Ascending aorta (tissue), 2 donors: ENCODE measurements around the gene HMCN2. TPM values are rescaled to one million over a fixed set of nuclear protein-coding genes. Genes with fewer than 3 reads are reported as not detected.

Source experiments
- DNase-seq, 2 donors: peaks; one replicate each; pipeline ENCODE4 v3.0.0-alpha.2; 2019; ENCODE audit warnings: low spot score in 2 of 2
- H3K27ac ChIP-seq, 2 donors: fragments of 200-600 bp; sonication (generic); one replicate each; pipeline ENCODE4 v1.5.1; 2016 to 2017; ENCODE audit warnings: mild to moderate bottlenecking in 1 of 2
- H3K27me3 ChIP-seq: fragments of 200-600 bp; sonication (generic); one replicate; pipeline ENCODE4 v1.5.1; 2017
- H3K36me3 ChIP-seq, 2 donors: fragments of 200-600 bp; sonication (generic); one replicate each; pipeline ENCODE4 v1.5.1; 2016
- H3K4me1 ChIP-seq, 2 donors: fragments of 200-600 bp; sonication (generic); one replicate each; pipeline ENCODE4 v1.5.1; 2016 to 2017; ENCODE audit warnings: mild to moderate bottlenecking in 1 of 2
- H3K4me3 ChIP-seq, 2 donors: fragments of 200-600 bp; sonication (generic); one replicate each; pipeline ENCODE4 v1.5.1; 2016 to 2017; ENCODE audit warnings: mild to moderate bottlenecking in 1 of 2
- H3K9me3 ChIP-seq, 2 donors: fragments of 200-600 bp; sonication (generic); one replicate each; pipeline ENCODE4 v1.5.1; 2016
- CTCF ChIP-seq, 3 experiments: fragments of 200-600 bp in 2 of 3; fragments of 450-650 bp in 1 of 3; sonication (generic) in 2 of 3; IDR thresholded peaks; one replicate each; pipeline ENCODE4 v1.5.1; 2016 to 2019; ENCODE audit warnings: antibody characterized with exemption in 3 of 3, mild to moderate bottlenecking in 1 of 3, moderate library complexity in 1 of 3
- intact Hi-C: fragments of 100-400 bp; cut with DNase I; formaldehyde crosslinking; loops from one replicate; pipeline ENCODE4 v1.15.1; 2023
- total RNA-seq: library from RNA; depleted of rRNA; stranded (reverse); fragments of >200 nt; gene quantifications from one replicate; pipeline ENCODE4 v1.1.0, GENCODE V29; 2016

HMCN2 gene
- total RNA-seq, 1 donor from 2014 or later: 7.5 TPM

- Histone ChIP-seq H3K4me1 (no peaks in the 10 kb centered on the region), H3K36me3 (no peaks in the 10 kb centered on the region), H3K27ac (no peak overlapping the region), H3K4me3 (no peak overlapping the region), H3K27me3 (no peaks in the 10 kb centered on the region), H3K9me3 (no peaks in the 10 kb centered on the region)
- intact Hi-C loops: no loop called here
- DNase-seq: no peak
- TF ChIP-seq CTCF (IDR thresholded peaks at IDR 0.05): no peak
Measured at GRCh38 chr9:130345009-130345896, 79.7 kb downstream of the HMCN2 start.

GRCh38 chr9:130345897-130346385, 80.4 kb downstream of the HMCN2 start:
- no peak for DNase-seq
- intact Hi-C loops: no loop called here
- no peaks in the 10 kb centered on the region for H3K36me3 ChIP-seq
- H3K4me3 ChIP-seq: no peak overlapping the region
- no peak overlapping the region for H3K27ac ChIP-seq
- no peaks in the 10 kb centered on the region for H3K4me1 ChIP-seq
- no peak for TF ChIP-seq CTCF (IDR thresholded peaks at IDR 0.05)
- no peaks in the 10 kb centered on the region for H3K9me3 ChIP-seq
- H3K27me3 ChIP-seq: no peaks in the 10 kb centered on the region

GRCh38 chr9:130346431-130346830, 80.9 kb downstream of the HMCN2 start:
- no peak for DNase-seq
- H3K27me3 ChIP-seq: no peaks in the 10 kb centered on the region
- no peak overlapping the region for H3K27ac ChIP-seq
- H3K4me1 ChIP-seq: no peaks in the 10 kb centered on the region
- intact Hi-C loops: no loop called here
- no peak overlapping the region for H3K4me3 ChIP-seq
- H3K36me3 ChIP-seq: no peaks in the 10 kb centered on the region
- TF ChIP-seq CTCF (IDR thresholded peaks at IDR 0.05): no peak
- no peaks in the 10 kb centered on the region for H3K9me3 ChIP-seq

GRCh38 chr9:130347036-130347435, 81.5 kb downstream of the HMCN2 start:
- intact Hi-C loops: no loop called here
- DNase-seq: no peak
- H3K9me3 ChIP-seq: no peaks in the 10 kb centered on the region
- no peaks in the 10 kb centered on the region for H3K27me3 ChIP-seq
- no peak overlapping the region for H3K27ac ChIP-seq
- H3K4me3 ChIP-seq: no peak overlapping the region
- TF ChIP-seq CTCF (IDR thresholded peaks at IDR 0.05): no peak
- no peaks in the 10 kb centered on the region for H3K4me1 ChIP-seq
- no peaks in the 10 kb centered on the region for H3K36me3 ChIP-seq

- Histone ChIP-seq H3K27ac (no peak overlapping the region), H3K36me3 (no peaks in the 10 kb centered on the region), H3K4me3 (no peak overlapping the region), H3K27me3 (no peaks in the 10 kb centered on the region), H3K9me3 (no peaks in the 10 kb centered on the region), H3K4me1 (no peaks in the 10 kb centered on the region)
- intact Hi-C loops: no loop called here
- no peak for TF ChIP-seq CTCF (IDR thresholded peaks at IDR 0.05)
- no peak for DNase-seq
Measured at GRCh38 chr9:130347931-130348330, 82.4 kb downstream of the HMCN2 start.
